OCI-LY1 (cell line): ENCODE measurements around the gene CNTNAP2.
A peak's percentile ranks its signal among the peaks of the same experiment; 100 is the strongest.

Experiments
- H2AFZ ChIP-seq: fragments of 200-600 bp; sonication (generic), shearing (Covaris generic); 2 replicates; pipeline ENCODE4 v1.6.0; 2014; ENCODE audit warnings: antibody characterized with exemption, mild to moderate bottlenecking, low read length
- H3F3A ChIP-seq: fragments of 200-600 bp; sonication (generic), shearing (Covaris generic); 2 replicates; pipeline ENCODE4 v1.6.0; 2014; ENCODE audit warnings: mild to moderate bottlenecking, antibody characterized with exemption, low read length, moderate library complexity; ENCODE audit not compliant: insufficient read depth
- H3K27ac ChIP-seq: fragments of 200-600 bp; sonication (generic); 2 replicates; pipeline ENCODE4 v1.5.1; 2014; ENCODE audit warnings: low read length, mixed run types, mild to moderate bottlenecking, low read depth; ENCODE audit not compliant: poor library complexity, severe bottlenecking
- H3K27me3 ChIP-seq: fragments of 200-600 bp; sonication (generic); 2 replicates; pipeline ENCODE4 v1.6.0; 2014; ENCODE audit warnings: antibody characterized with exemption, mild to moderate bottlenecking, low read length, moderate library complexity; ENCODE audit not compliant: insufficient read depth
- H3K36me3 ChIP-seq: fragments of 200-600 bp; sonication (generic); 2 replicates; pipeline ENCODE4 v1.6.1; 2014; ENCODE audit warnings: mild to moderate bottlenecking, antibody characterized with exemption, low read length, moderate library complexity, mixed read lengths; ENCODE audit not compliant: insufficient read depth
- H3K4me1 ChIP-seq: fragments of 200-600 bp; sonication (generic); 2 replicates; pipeline ENCODE4 v1.5.1; 2014; ENCODE audit warnings: mild to moderate bottlenecking, low read length, moderate library complexity; ENCODE audit not compliant: insufficient read depth, severe bottlenecking
- H3K4me2 ChIP-seq: fragments of 200-600 bp; sonication (generic), shearing (Covaris generic); 2 replicates; pipeline ENCODE4 v1.6.1; 2014; ENCODE audit warnings: low read length
- H3K4me3 ChIP-seq: fragments of 200-600 bp; sonication (generic); 2 replicates; pipeline ENCODE4 v1.5.1; 2014; ENCODE audit warnings: low read length, low read depth, mild to moderate bottlenecking, mixed read lengths; ENCODE audit not compliant: poor library complexity, severe bottlenecking
- H3K79me2 ChIP-seq: fragments of 200-600 bp; shearing (Covaris generic); 2 replicates; pipeline ENCODE4 v1.6.1; 2016; ENCODE audit warnings: mixed run types, low read length, mixed read lengths; ENCODE audit not compliant: insufficient read depth
- H3K9ac ChIP-seq: fragments of 200-600 bp; sonication (generic), shearing (Covaris generic); 2 replicates; pipeline ENCODE4 v1.6.1; 2014; ENCODE audit warnings: mild to moderate bottlenecking, low read length, mixed read lengths
- H3K9me2 ChIP-seq: fragments of 200-600 bp; sonication (generic), shearing (Covaris generic); 2 replicates; pipeline ENCODE4 v1.6.1; 2014; ENCODE audit warnings: low read depth, mild to moderate bottlenecking, low read length, mixed read lengths
- H3K9me3 ChIP-seq: fragments of 200-600 bp; shearing (Covaris generic); 2 replicates; pipeline ENCODE4 v1.6.1; 2014; ENCODE audit warnings: low read length, mixed read lengths
- H4K20me1 ChIP-seq: fragments of 200-600 bp; sonication (generic), shearing (Covaris generic); 2 replicates; pipeline ENCODE4 v1.6.0; 2016; ENCODE audit warnings: mild to moderate bottlenecking, low read length; ENCODE audit not compliant: insufficient read depth
- CTCF ChIP-seq: fragments of 200-600 bp; sonication (generic), shearing (Covaris generic); IDR thresholded peaks from 2 replicates; pipeline ENCODE4 v1.5.1; 2017; ENCODE audit warnings: mild to moderate bottlenecking, antibody characterized with exemption, low read length, moderate library complexity, mixed read lengths
- EZH2 ChIP-seq: fragments of 200-600 bp; sonication (generic), shearing (Covaris generic); IDR thresholded peaks from 2 replicates; pipeline ENCODE4 v1.8.0; 2017; ENCODE audit warnings: borderline replicate concordance, mixed run types, mild to moderate bottlenecking, antibody characterized with exemption, low read length, moderate library complexity, mixed read lengths

Gene CNTNAP2

GRCh38 chr7:146626912-146627311 lies 510.3 kb downstream of the CNTNAP2 start:
- Histone ChIP-seq H3K4me3 (no peak overlapping the region), H3F3A (no peaks in the 10 kb centered on the region), H3K4me1 (no peaks in the 10 kb centered on the region), H4K20me1 (no peaks in the 10 kb centered on the region), H3K27me3 (no peaks in the 10 kb centered on the region), H3K9ac (no peak overlapping the region), H3K36me3 (0 out of 2 replicates have a peak, but pooled peaks cover 5% of the 10 kb centered on the region), H3K27ac (no peak overlapping the region), H3K9me2 (no peaks in the 10 kb centered on the region), H3K79me2 (no peaks in the 10 kb centered on the region), H2AFZ (no peak overlapping the region), H3K9me3 (peaks cover 22% of the 10 kb centered on the region), H3K4me2 (no peak overlapping the region)
- TF ChIP-seq EZH2 (no peak), CTCF (no peak)

- Histone ChIP-seq H3K36me3 (no peaks in the 10 kb centered on the region; the same call in 1 of the 2 replicates), H3K9me3 (peaks cover 10% of the 10 kb centered on the region), H3K9ac (peak overlapping the region; percentile 29), H3K27me3 (no peaks in the 10 kb centered on the region), H3K4me1 (peaks cover 55% of the 10 kb centered on the region), H3K27ac (peak overlapping the region; percentile 84), H2AFZ (peak overlapping the region; percentile 91), H4K20me1 (no peaks in the 10 kb centered on the region), H3K4me3 (peak overlapping the region; percentile 4), H3F3A (no peaks in the 10 kb centered on the region), H3K79me2 (no peaks in the 10 kb centered on the region), H3K4me2 (peak overlapping the region; percentile 44), H3K9me2 (no peaks in the 10 kb centered on the region)
- TF ChIP-seq CTCF: no peak
- TF ChIP-seq EZH2: no peak
Observed at GRCh38 chr7:146635205-146636032, 518.8 kb downstream of the CNTNAP2 start.

GRCh38 chr7:146636033-146636356 lies 519.4 kb downstream of the CNTNAP2 start:
- H3F3A ChIP-seq: no peaks in the 10 kb centered on the region
- H4K20me1 ChIP-seq: no peaks in the 10 kb centered on the region
- peaks cover 10% of the 10 kb centered on the region for H3K9me3 ChIP-seq
- H3K36me3 ChIP-seq: no peaks in the 10 kb centered on the region; the same call in 1 of the 2 replicates
- H3K9me2 ChIP-seq: no peaks in the 10 kb centered on the region
- peak overlapping the region; percentile 4 for H3K4me3 ChIP-seq
- H3K9ac ChIP-seq: peak overlapping the region; percentile 29
- H3K27ac ChIP-seq: peak overlapping the region; percentile 84
- H3K79me2 ChIP-seq: no peaks in the 10 kb centered on the region
- H2AFZ ChIP-seq: peak overlapping the region; percentile 91
- H3K4me1 ChIP-seq: peaks cover 60% of the 10 kb centered on the region
- H3K27me3 ChIP-seq: no peaks in the 10 kb centered on the region
- TF ChIP-seq EZH2: no peak
- no peak for TF ChIP-seq CTCF
- peak overlapping the region; percentile 44 for H3K4me2 ChIP-seq
